Midbrain (tissue), 1 donor: ENCODE data around the gene CTPS1.

Experiments used
- DNase-seq: peaks from one replicate; lab custom pipeline; 2025; lab: John Stamatoyannopoulos, UW

Gene CTPS1

GRCh38 chr1:40997096-40997495 lies 17.6 kb downstream of the CTPS1 start:
- no peak for DNase-seq

- no peak for DNase-seq
Observed at GRCh38 chr1:40998668-40999067, 19.2 kb downstream of the CTPS1 start.

DNA sequence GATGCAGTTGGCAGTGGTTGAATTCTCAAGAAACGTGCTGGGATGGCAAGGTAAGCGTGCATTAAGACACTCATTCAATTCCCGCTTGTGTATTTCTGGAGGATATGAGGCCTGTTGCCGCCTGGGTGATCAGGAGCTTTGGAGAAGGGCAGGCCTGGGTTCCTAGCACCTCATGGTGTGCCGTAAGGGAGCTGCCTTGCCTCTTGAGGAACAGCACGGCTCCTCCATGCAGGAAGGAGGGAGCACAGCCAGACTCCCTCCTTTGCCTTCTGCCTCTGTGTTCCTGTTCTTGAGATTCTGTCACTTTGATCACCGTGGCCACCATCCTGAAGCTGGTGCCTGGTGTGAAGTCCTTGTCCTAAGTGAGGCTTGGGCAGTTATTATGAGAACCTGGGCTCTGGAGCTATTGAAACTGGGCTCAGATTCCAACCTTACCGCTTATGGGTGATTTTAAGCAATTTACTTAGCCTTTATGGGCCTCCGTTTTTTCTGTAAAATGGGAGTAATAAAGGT lies 23.7 kb downstream of the CTPS1 start:
- DNase-seq: no peak

DNA sequence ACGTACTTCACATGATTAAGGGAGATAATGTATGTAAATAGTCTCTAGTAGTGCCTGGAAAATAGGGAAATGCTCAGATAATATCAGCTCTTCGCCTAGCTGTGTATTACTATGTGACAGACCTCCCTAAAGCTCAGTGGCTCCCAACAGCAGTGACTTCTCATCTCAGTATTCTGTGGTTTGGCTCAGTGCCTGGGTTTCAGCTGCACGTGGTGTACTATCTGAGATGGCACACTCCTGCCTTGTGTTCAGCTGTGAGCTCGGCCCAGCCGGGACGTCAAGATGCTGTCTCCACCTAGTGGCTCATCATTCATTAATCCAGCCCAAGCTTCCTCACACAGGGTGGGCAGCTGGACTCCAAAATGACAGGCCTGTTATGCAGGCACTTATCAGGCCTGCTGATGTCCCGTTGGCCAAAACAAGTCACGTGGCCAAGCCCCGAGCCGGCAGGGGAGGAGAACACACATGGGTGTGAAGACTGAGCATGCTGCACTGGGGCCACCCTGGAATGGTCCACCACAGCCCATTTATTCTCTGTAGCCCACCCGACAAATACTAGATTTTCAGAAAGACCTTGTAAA lies 24.2 kb downstream of the CTPS1 start:
- DNase-seq: peak; percentile 85

- no peak for DNase-seq
Observed at GRCh38 chr1:41005876-41006275, 26.4 kb downstream of the CTPS1 start.

DNA sequence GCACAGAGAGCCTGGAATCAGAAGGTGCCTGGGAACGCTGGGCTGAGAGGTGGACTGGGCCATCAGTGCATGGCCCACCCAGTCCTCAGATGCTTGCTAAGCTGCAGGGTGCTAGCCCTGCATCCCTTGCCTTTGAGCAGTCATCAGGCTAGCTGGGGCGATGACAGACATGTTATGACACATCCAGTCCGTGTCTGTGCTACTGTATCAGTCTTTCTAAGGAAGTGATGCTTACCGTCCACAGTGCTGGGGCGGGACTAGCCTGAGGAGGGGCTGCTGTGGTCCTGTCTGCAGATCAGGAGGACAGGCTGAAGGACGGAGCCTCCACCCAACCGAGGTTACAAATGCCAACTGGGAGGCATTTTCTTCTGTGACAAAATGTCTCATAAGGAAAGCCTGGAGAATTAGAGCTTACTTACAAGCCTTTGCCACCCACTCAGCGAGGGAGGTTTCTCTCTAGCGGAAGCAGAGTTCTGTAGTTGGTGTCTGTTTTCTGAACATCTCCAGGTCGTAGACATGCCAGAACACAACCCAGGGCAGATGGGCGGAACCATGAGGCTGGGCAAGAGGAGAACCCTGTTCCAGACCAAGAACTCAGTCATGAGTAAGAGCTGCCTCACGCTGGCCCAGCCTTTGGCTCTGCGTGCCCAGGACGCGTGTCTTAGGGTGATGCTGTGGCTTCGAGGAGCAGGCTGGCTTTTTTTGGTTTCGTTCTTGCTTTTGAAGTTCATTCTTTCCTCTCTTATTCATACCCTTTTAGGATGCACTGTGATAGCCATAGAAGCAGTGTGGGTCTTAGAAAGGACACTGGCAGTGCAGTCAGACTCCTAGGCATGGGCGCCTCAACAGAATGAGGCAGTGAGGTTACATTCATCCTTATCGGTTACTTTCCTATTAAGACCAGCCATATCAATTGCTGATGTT lies 27.7 kb downstream of the CTPS1 start:
- no peak for DNase-seq

GRCh38 chr1:41009466-41009865 lies 30.0 kb downstream of the CTPS1 start:
- DNase-seq: no peak

- DNase-seq: no peak
Observed at GRCh38 chr1:41010345-41010744, 30.8 kb downstream of the CTPS1 start.

DNA sequence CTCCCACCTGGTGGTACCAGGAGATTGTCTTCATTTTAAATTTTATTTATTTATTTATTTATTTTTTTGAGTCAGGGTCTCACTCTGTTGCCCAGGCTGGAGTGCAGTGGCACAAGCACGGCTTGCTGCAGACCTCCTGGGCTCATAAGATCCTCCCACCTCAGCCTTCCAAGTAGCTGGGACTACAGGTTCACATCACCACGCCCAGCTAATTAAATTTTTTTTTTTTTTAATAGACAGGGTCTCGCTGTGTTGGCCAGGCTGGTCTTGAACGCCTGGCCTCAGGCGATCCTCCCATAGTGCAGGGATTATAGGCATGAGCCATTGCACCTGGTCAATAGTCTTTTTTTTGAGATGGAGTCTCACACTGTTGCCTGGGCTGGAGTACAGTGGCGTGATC lies 33.5 kb downstream of the CTPS1 start:
- DNase-seq: no peak

DNA sequence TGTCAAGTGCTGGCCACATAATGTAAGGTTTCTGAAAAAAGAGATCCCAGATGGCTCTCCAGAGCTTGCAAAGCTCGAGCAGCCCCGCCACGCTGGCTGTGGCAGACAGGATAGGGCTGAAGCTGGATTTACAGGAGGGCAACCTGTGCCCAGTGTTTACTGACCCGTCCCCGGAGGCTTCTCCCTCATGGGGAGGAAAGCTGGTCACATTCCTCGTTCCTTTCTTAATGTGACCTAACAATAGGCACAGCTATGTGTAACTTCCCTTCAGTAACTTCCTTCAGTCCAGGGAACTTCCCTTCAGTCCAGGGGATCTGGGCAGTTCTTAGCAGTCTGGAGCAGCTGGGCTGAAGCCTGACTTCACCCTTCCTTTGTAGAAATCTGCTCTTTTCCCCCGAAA lies 34.3 kb downstream of the CTPS1 start:
- DNase-seq: no peak

- no peak for DNase-seq
Observed at GRCh38 chr1:41014871-41015270, 35.4 kb downstream of the CTPS1 start.

DNA sequence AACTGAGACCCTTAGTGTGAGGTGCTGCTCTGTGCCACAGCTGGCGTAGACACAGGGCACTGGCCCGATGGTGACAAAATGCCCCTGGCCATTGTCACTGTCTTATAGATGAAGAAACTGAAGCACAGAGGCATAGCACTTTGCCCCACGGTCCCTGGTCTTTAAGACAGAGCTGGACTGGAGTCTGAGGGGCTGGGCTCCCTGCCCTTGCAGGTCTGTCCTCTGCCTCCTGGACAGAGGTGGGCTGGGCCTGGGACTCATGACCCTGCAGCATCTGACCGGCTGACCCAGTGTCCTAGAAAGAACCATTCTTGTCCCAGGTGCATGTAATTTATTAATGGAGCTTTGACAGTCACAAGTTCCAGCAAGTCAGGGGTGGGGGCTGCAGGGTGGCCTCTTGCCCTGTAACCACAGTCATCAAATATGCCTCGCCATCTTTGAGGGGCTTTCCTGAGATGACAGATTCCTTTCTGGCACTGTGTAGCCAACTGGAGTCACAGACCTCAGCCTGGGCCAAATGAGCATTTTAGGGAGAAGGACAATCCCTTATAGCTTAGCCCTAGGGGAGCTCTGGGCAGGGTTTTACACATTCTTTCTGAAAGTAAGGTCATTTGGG lies 35.9 kb downstream of the CTPS1 start:
- no peak for DNase-seq

GRCh38 chr1:41015897-41016470 lies 36.5 kb downstream of the CTPS1 start:
- no peak for DNase-seq

GRCh38 chr1:41017141-41018017 lies 37.9 kb downstream of the CTPS1 start:
- DNase-seq: no peak

DNA sequence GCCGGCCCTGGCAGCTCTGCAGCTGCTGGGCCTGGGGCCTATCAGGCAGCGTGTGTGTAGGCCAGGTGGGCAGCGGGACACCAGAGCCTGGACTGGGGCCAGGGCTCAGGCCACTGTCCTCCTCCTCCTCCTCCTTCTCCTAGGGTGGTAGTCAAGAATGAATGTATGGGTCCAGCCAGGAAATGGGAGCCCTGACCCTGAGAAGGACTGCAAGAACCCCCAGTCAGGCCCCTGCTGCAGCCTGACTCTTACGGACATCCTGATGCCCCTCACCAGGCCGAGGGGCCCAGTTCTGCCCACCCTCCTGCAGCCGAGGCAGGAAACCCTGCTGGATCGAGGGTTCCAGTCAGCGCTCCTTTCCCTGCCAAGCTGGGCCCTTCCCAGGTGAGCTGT lies 38.5 kb downstream of the CTPS1 start:
- DNase-seq: no peak

GRCh38 chr1:41019353-41019745 lies 39.9 kb downstream of the CTPS1 start:
- no peak for DNase-seq

DNA sequence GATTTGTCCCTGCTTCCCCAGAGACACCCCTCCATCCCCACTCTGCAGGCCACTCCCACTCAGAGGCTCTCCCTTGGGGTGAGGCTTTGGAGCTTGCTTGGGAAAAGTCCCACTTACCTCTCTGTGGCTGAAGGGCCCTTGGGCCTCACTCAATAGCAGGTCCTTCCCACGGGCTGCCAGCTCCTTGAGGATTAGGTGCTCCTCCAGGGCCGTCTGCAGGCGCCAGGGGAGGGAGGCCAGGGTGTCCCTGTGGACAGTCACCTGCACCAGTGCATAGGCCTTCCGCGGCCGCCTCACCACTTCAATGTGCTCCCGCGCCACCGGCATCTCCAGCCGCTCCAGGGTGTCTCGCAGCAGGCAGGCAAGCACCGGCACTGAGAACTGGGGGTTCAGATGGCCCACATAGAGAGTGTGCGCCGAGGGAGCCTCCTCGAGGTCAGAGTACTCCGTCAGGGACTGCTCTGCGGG lies 40.6 kb downstream of the CTPS1 start:
- no peak for DNase-seq

DNA sequence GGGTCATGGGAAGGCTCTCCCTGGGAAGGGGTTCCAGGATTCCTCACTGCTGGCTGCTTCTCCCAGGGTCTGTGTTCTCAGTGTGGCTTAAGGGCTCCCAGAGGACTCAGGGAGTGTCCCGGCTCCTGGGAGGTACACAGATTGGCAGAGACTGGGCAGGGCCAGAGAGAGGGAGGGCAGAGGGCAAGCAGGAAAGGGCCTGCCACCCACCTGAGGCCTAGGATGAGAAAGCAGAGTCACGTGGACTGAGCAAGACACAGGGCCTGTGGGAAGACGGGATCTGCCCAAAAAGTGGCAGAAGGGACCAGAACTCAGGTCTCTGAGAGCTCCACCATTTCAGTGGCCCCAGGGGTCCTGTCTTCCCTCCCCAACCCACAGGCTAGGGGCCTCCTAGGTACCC lies 41.2 kb downstream of the CTPS1 start:
- DNase-seq: no peak

DNA sequence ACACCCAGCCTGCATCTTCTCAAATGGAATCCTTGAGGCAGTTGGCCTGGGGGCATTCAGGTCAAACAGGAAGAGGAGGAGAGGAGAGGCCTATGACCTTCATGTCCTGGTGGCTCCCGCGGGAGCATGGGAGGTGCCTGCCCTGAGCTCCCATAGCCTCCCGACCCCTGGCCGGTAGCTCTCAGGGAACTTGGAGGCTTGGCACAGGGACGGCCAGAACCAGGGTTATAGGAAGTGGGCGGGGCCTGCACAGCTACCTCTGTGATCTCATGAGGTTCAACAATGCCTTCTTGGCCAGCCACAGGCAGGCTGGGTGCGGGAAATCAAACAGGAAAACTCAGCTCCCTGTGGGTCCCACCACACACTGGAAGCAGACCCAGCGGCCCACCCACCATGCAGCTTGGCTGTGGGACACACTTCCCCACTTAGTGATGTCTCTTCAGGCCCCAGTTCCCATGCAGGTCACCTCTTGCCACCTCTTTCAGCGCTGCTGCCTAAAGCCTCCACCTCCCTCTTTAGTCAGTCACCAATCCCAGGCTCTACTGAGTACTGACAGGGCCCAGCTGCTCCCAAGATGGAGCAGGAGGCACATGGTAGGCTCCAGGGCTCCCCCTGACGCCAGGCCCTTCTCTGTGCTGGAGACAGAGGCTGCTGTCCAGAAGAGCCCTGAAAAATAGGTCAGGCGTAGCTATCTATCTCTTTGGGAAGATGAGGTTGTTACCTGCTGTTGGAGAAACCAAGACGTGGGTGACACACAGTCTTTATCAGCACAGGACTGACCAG lies 42.2 kb downstream of the CTPS1 start, which contains the start of gene SLFNL1:
TSS of gene SLFNL1 (minus strand) at position 200 of the 783 bp plus-strand sequence. CDS start 1,065 bp downstream, outside the sequence.
- DNase-seq: no peak

DNA sequence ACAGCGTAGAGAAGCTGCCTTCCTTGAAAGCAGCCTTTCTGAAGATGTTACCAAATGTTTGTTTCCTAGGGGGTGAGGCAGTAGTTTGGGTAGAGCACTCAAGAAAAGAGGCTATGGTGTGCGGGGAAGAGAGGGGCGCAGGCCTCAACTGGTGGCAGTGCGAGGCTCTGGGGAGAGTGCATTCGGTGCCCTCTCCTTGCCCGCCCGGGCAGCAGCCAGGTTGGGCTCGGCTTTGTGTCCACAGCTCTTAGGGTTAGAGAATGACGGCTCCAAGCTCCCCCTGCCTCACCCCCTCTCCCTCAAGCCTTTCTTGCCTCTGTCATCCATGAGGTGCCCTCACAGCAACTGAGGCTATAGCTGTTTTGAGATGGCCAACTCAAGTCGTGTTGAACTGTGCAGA lies 42.9 kb downstream of the CTPS1 start:
- no peak for DNase-seq
